Activated CD8-positive, alpha-beta memory T cell treated with anti-CD3 and anti-CD28 coated beads for 36 hours (primary cell): ENCODE data around the gene TMIE. TPM values are rescaled to one million over a fixed set of nuclear protein-coding genes. Genes with fewer than 3 reads are reported as not detected.

Experiments used
- CTCF ChIA-PET: fragments of 350-600 bp; sonication (Branson Sonifier 250); formaldehyde crosslinking; loops from one replicate; lab custom pipeline; 2021; ENCODE audit warnings: antibody characterized with exemption; lab: Charles Lee
- POLR2A ChIA-PET: fragments of 350-600 bp; sonication (Branson Sonifier 250); formaldehyde crosslinking; loops from one replicate; lab custom pipeline; 2021; ENCODE audit warnings: antibody characterized with exemption; lab: Charles Lee
- total RNA-seq, 2 experiments: library from RNA; stranded (reverse); gene quantifications; one replicate each; pipeline ENCODE4 v1.2.3, GENCODE V29; 2021

TMIE gene
- total RNA-seq, 2 experiments from 2014 or later: 0.25 to 0.30 TPM

- POLR2A ChIA-PET: no interaction called here
- CTCF ChIA-PET: no interaction called here
Measured at GRCh38 chr3:46667657-46668056, 33.5 kb upstream of the TMIE start.

DNA sequence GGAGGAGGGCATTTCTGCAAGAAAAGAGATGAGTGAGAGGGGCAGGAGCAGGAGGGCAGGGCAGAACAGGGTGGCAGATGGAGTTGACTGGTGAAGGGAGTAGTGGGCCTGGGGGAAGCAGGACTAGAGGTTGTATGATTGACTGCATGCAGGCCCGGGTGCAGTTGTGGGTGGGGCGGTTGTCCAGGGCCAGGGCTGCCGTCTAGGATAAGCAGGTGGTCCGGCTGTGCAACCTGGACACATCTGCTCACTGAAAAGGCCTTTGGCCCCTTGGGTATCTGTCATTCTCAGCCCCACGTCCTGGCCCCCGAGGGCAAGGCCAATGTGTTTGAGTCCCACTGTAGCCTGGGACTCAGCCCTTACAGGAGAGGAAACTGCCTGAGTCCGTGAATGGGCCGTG, 33.1 kb upstream of the TMIE start:
- ChIA-PET CTCF (no interaction called here), POLR2A (no interaction called here)

GRCh38 chr3:46668591-46668990, 32.6 kb upstream of the TMIE start:
- CTCF ChIA-PET: no interaction called here
- POLR2A ChIA-PET: no interaction called here

DNA sequence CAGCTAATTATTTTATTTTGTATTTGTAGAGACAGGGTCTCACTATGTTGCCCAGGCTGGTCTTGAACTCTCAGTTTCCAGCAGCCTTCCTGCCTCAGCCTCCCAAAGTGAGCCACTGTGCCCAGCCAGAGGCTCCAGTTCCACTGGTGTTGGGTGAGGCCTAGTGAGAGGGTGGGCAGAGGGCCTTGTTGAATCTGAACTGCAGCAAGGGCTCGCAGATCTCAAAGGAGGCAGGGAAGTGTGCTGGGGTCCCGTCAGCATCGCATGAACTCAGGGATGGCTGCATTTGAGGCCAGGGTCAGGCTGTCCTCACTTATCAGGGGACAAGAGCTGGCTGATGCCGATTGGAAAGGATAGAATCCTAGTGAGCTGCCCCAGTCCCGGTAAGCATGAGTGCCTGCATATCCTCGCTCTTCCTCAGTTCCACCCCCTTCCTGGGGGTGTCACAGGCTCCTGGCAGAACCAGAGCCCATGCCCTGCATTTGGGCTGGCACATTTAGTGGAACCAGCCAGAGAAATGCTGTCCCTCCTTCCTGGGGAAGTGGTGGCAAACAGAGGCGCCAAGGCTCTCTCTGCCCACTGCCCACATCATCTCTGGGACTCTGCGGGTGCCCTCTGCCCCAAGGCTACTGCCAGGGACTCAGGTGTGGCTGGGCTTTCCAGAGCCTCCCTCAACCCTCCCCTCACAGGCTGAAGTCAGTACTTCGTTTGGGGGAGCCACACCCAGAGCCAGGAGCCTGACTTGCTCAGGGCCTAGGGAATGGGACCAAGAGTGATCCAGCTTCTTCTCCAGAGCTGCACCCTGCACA, 31.8 kb upstream of the TMIE start:
- ChIA-PET CTCF (no interaction called here), POLR2A (no interaction called here)

DNA sequence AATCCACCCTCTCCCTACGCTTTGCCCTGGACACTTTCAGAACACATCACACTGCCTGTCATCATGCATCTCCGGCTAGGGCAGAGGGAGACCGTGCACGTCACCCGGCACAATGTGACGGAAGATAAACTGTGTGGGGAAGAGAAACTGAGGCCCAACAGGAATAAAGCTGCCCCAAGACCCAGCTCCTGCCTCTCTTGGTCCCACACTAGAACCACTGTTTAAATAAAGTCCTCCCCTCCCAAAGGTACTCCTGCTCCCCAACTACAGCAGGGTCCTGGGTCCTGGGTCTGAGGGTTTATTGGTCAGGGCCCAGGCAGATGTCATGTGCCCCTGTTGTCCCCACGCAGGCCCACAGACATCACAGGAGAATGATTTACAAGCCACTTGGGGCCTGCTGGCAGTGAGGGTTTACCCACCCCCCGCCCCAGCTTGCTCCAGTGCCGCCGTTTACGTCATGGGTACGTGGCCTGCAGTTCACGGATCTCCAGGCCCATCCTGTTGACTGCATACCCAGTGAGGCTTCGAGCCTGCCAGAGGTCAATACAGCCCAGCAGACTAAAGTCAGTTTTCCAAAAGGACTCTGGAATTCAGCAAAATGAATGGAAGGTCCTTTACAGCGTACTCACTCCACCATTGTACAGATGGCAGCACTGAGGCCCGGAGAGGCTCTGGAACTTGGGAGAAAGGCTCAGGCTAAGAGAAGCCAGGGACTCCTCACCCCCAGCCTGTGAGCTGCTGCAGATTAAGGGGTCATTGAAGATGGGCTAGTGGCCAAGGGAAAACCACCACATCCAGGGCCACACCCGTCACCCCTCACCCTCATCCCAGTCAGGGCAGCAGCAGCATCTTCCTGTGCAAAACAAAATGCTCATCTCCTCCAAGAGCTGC, 30.9 kb upstream of the TMIE start:
- POLR2A ChIA-PET: no interaction called here
- CTCF ChIA-PET: no interaction called here

DNA sequence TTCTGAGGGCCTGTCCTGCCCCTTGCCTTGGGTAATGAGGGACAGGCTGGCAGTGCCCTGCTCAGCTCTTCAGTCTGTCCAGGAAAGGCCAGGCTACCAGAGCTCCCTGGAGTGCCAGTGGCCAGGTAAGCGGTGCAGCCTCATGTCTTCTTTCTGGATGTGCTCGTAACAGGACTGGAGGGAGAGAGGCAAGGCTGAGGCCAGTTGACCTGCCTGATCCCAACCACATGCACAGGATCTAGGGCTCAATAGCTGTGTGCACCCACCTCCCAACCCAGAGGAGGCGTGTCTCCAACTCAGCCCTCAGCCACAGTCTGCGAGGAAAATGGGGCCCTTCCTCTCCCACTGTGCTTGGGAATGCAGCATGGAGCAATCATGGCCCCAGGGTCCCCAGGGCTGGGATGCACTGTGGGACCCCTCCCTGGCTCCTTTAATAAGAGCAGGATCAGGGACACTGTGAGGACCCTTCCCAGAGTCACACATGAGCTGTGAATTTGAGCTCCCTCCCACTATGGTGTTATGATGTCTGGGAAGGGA, 30.2 kb upstream of the TMIE start:
- ChIA-PET POLR2A (no interaction called here), CTCF (no interaction called here)

- ChIA-PET POLR2A (no interaction called here), CTCF (no interaction called here)
Measured at GRCh38 chr3:46671541-46672348, 29.4 kb upstream of the TMIE start.

DNA sequence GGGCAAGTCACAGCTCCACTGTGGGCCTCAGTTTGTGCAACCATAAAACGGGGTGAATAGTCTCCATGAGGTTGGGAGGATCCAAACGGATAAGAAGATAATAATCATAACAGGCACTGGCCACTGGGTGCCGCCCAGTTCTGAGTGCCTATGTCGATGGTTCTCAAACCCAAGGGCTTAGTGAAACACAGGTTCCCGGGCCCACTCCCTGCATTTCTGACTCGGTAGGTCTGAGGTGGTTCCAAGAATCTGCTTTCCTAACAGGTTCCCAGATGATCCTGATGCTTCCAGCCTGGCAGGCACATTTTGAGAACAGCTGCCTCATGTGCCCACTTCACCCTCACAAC, 28.9 kb upstream of the TMIE start:
- ChIA-PET POLR2A (no interaction called here), CTCF (no interaction called here)

DNA sequence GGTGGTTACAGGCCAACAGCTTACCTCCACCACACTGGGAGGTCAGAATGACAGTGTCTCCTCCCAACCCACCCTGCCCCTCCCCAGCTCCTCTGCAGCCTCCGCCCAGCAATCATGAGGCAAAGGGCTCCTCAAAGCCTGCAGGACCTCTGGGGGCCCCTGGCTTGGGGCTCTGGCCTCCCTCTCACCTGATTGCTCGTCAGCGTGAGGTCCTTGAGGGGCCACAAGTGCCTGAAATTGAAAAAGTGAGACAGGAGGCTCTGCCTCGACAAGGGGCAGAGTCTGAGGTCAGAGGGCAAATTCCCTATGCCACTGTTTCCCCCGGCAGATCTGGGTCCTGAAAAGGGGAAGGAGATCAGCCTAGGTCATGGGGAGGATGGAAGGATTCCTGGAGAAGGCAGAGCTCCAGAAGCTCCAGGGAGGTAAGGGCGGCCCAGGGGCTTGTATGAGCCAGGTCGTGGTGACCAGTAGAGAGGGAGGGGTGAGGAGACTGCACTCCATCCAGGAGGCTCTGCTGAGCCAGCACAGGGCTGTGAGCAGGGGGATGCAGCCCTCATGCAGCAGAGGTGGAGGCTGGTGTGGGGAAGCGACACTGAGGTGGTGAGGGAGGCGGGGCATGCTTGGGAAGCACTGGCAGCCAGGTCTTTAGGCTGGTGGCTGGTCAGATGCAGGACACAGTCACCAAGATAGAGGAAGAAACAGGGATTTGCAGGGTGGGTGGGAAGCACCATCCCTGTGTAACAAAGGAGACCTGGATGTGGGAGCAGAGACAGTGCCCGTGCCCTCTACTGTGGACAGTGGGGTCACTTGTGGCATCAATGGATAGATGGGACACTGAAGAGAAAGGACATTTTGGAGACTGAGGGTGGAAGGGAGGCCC, 27.8 kb upstream of the TMIE start:
- POLR2A ChIA-PET: no interaction called here
- CTCF ChIA-PET: no interaction called here

DNA sequence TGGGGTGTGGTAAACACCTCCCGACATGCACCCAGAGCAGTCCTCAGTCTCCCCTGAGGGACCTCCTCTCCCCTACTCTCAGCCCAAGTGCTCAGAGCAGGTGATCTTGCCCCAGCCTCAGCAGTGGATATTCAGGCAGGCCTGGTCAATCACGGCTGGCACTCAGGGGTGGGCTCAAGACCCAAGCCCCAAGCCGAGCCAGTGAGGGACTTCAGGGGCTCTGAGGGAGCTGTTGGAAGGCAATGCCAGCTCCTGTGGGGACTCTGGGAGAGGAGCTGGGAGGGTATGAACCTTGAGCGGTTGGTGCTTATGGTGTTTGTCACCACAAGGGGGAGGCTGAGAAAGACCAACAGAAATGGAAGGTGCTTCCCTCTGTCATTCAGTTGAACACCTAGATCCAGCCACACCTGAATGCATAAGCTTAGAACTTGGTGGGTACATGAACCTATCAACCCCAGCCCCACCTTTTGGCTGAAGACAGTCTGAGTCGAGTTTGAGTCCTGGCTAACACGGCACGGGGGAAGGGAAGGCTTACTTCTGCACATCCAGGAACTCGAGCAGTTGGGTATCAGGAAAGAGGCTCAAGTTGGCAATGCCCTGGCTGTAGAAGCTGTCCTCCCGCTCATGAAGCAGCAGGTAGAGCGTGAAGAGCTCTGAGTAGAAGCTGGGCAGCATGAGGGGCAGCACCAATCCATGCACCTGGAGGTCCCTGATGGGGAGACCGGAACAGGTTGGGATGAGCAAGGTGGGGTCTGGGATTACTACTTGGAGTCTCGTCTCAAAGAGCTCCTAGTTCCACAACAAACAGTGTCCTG, 27.0 kb upstream of the TMIE start:
- POLR2A ChIA-PET: interaction anchor here (0.6 kb wide), 1 partner anchor 1911 kb away, joined by 7 read pairs; no protein-coding TSS in a partner anchor
- CTCF ChIA-PET: no interaction called here

DNA sequence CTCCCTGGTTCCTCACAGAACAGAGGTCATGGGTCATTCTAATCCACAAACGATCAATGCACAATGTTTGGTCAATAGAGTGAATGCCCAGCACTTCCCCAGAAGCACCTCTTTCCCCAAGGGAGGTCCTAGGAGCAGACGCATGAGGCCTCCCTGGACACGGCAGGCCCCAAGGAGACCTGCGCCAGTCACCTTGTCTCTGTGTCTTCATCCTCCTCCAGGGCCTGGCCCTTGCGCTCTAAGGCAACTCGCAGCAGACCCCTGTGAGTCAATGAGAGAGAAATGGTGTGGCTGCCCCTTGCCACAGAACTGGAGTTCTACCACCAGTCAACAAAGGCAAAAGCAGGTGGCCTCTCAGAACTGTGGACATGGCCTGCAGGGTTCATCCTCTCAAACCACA, 25.8 kb upstream of the TMIE start:
- CTCF ChIA-PET: no interaction called here

GRCh38 chr3:46675843-46676567, 25.2 kb upstream of the TMIE start:
- CTCF ChIA-PET: no interaction called here

More for the DNA sequence above, 25.8 kb upstream of the TMIE start:
- POLR2A ChIA-PET: no interaction called here

GRCh38 chr3:46676601-46677410, 24.4 kb upstream of the TMIE start:
- POLR2A ChIA-PET: interaction anchor here (1.0 kb wide), 1 partner anchor 16 kb away, joined by 3 read pairs; the partner anchor contains the start of gene ALS2CL
- CTCF ChIA-PET: no interaction called here

More at GRCh38 chr3:46675843-46676567, 25.2 kb upstream of the TMIE start:
- POLR2A ChIA-PET: interaction anchor here (1.0 kb wide), 1 partner anchor 17 kb away, joined by 3 read pairs; the partner anchor contains the start of gene ALS2CL

DNA sequence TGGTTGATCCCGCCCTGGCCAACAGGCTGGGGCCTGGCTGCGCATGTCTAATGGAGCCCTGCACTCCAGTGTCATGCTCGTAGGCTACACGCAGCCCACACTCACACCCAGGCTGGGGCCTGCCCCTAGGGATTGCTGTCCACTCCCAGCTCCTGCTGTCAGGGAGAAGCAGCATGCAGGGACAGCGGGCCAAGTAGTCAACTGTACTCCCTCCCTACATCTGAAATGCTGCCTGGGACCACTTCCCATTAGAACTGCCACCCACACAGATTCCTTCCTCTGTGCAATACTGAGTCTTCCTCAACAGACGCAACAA, 23.8 kb upstream of the TMIE start:
- POLR2A ChIA-PET: no interaction called here
- CTCF ChIA-PET: no interaction called here

GRCh38 chr3:46678280-46678679, 22.9 kb upstream of the TMIE start:
- CTCF ChIA-PET: no interaction called here
- POLR2A ChIA-PET: no interaction called here

GRCh38 chr3:46679681-46680080, 21.5 kb upstream of the TMIE start:
- POLR2A ChIA-PET: no interaction called here
- CTCF ChIA-PET: interaction anchor here (1.4 kb wide), 1 partner anchor 188 kb away, joined by 3 read pairs; no protein-coding TSS in a partner anchor
